Measurements from ENCODE around the gene CCDC70. TPM values are rescaled to one million over a fixed set of nuclear protein-coding genes. Genes with fewer than 3 reads are reported as not detected.

CCDC70 gene
- total and polyA plus RNA-seq, 7 experiments from 2014 or later, result not detected

- Mint-ChIP-seq H3K9me3 (no peaks in the 10 kb centered on the region), H3K27me3 (peaks cover 0 to 10% (median 0%) of the 10 kb centered on the region in 5 donors), H3K4me3 (peak overlapping the region; percentile 62 to 100 (median 97)), H3K36me3 (peaks cover 0 to 8% (median 6%) of the 10 kb centered on the region in 5 donors), H3K4me1 (peaks cover 57 to 80% (median 63%) of the 10 kb centered on the region in 7 donors), H3K27ac (peak overlapping the region; percentile 86 to 99 (median 95))
- POLR2A ChIA-PET, result interaction anchor here (0.7 to 12.1 kb wide), 14 partner anchors 11 to 1700 kb away, joined by 3 to 324 read pairs (median 4); partner anchors contain the start of gene INTS6
- H3K36me3 ChIP-seq (ENCODE audit: control insufficient read depth in 2 of 3, insufficient read depth in 3 of 3, low read length in 3 of 3), result no peaks in the 10 kb centered on the region
- peak overlapping the region; percentile 85 for H3K27ac ChIP-seq (ENCODE audit: low read depth, low read length)
- H3K4me1 ChIP-seq (ENCODE audit: control insufficient read depth in 2 of 2, insufficient read depth in 2 of 2, low read length in 2 of 2), result peaks cover 61 to 78% of the 10 kb centered on the region in 2 donors
- peak overlapping the region; percentile 75 for H3K4me3 ChIP-seq (ENCODE audit: low read length)
- ATAC-seq (peak; percentile 81), DNase-seq (peak in 7 of 9 donors; percentile 62 to 90 (median 84))
- CTCF ChIA-PET, result interaction anchor here (0.5 to 6.0 kb wide), 8 partner anchors 9 to 303 kb away, joined by 3 to 126 read pairs (median 4); no protein-coding TSS in a partner anchor
- intact Hi-C loops (cut with micrococcal nuclease), result loop anchor here (1.0 to 5.0 kb wide), 11 partner anchors 10 to 1828 kb away; partner anchors contain the start of genes ALG11 (in 1 of the 2), ATP7B (in 1 of the 2), CKAP2 (in 1 of the 2) and DHRS12 (in 1 of the 2)
- no peaks in the 10 kb centered on the region for H3K9me3 ChIP-seq (ENCODE audit: control insufficient read depth in 2 of 3, low read length in 3 of 3)
- no peaks in the 10 kb centered on the region for H3K27me3 ChIP-seq (ENCODE audit: control insufficient read depth in 2 of 2, insufficient read depth in 2 of 2, low read length in 2 of 2)
These were observed 36.6 kb upstream of the CCDC70 start for GRCh38 chr13:51825165-51825592.

- H3K27me3 Mint-ChIP-seq, result peaks cover 0 to 10% (median 0%) of the 10 kb centered on the region in 5 donors
- H3K36me3 ChIP-seq (ENCODE audit: control insufficient read depth in 2 of 3, insufficient read depth in 3 of 3, low read length in 3 of 3), result no peaks in the 10 kb centered on the region
- H3K9me3 Mint-ChIP-seq, result no peaks in the 10 kb centered on the region
- peaks cover 0 to 6% (median 5%) of the 10 kb centered on the region in 5 donors for H3K36me3 Mint-ChIP-seq
- H3K4me1 Mint-ChIP-seq, result peaks cover 56 to 78% (median 63%) of the 10 kb centered on the region in 7 donors
- no peak for ATAC-seq
- H3K4me1 ChIP-seq (ENCODE audit: control insufficient read depth in 2 of 2, insufficient read depth in 2 of 2, low read length in 2 of 2), result peaks cover 56 to 72% of the 10 kb centered on the region in 2 donors
- intact Hi-C loops (cut with micrococcal nuclease), result loop anchor here (1.0 to 5.0 kb wide), 12 partner anchors 10 to 1828 kb away; partner anchors contain the start of genes ALG11 (in 1 of the 2), ATP7B (in 1 of the 2), CKAP2 (in 1 of the 2) and DHRS12 (in 1 of the 2)
- peak overlapping the region; percentile 85 for H3K27ac ChIP-seq (ENCODE audit: low read depth, low read length)
- H3K4me3 Mint-ChIP-seq, result peak overlapping the region; percentile 62 to 100 (median 97)
- H3K4me3 ChIP-seq (ENCODE audit: low read length), result peak overlapping the region; percentile 75
- no peaks in the 10 kb centered on the region for H3K9me3 ChIP-seq (ENCODE audit: control insufficient read depth in 2 of 3, low read length in 3 of 3)
- peak in 1 of 9 donors; percentile 61 for DNase-seq
- H3K27me3 ChIP-seq (ENCODE audit: control insufficient read depth in 2 of 2, insufficient read depth in 2 of 2, low read length in 2 of 2), result no peaks in the 10 kb centered on the region
- ChIA-PET POLR2A (interaction anchor here (0.7 to 12.1 kb wide), 14 partner anchors 11 to 1701 kb away, joined by 3 to 324 read pairs (median 4); partner anchors contain the start of gene INTS6), CTCF (interaction anchor here (0.6 to 6.0 kb wide), 7 partner anchors 9 to 300 kb away, joined by 3 to 126 read pairs (median 3); no protein-coding TSS in a partner anchor)
- H3K27ac Mint-ChIP-seq, result peak overlapping the region; percentile 86 to 99 (median 95)
These were observed 36.0 kb upstream of the CCDC70 start for GRCh38 chr13:51825681-51826254.

DNA sequence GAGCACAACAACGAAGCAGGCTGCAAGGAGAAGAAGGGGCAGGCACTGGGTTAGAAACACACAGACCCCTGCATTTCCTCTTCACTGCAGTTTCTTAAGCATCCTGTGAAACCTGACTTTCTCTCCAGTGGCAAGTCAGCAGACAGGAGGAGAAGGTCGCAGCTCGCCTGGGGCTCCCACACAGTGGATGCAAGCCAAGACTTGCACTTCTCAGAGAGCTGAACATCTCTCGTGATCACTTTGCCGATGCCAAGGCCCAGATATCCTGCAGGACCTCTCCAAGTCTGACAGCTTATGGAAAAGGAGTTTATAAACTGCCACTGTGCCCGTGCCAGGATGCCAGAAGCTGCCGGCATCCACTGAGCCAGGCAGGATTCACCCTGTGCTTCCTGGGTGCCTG, 35.2 kb upstream of the CCDC70 start:
- no peaks in the 10 kb centered on the region for H3K36me3 ChIP-seq (ENCODE audit: control insufficient read depth in 2 of 3, insufficient read depth in 3 of 3, low read length in 3 of 3)
- Mint-ChIP-seq H3K4me3 (peak overlapping the region; percentile 33 to 100 (median 97)), H3K9me3 (no peaks in the 10 kb centered on the region), H3K27ac (peak overlapping the region in 8 of 9 donors; percentile 91 to 99 (median 95)), H3K4me1 (peaks cover 51 to 73% (median 64%) of the 10 kb centered on the region in 7 donors), H3K36me3 (peaks cover 0 to 6% (median 3%) of the 10 kb centered on the region in 5 donors), H3K27me3 (peaks cover 0 to 10% (median 0%) of the 10 kb centered on the region in 5 donors)
- POLR2A ChIA-PET, result interaction anchor here (0.6 to 12.1 kb wide), 9 partner anchors 8 to 628 kb away, joined by 3 to 324 read pairs (median 5); partner anchors contain the start of gene INTS6
- peaks cover 51 to 63% of the 10 kb centered on the region in 2 donors for H3K4me1 ChIP-seq (ENCODE audit: control insufficient read depth in 2 of 2, insufficient read depth in 2 of 2, low read length in 2 of 2)
- DNase-seq, result peak in 3 of 9 donors; percentile 24 to 34 (median 28)
- intact Hi-C loops (cut with micrococcal nuclease), result loop anchor here in 1 of 2 donors (2.0 to 5.0 kb wide), 3 partner anchors 18 to 1829 kb away; partner anchors contain the start of genes ALG11, ATP7B, TMEM272 and TRIM13
- H3K27ac ChIP-seq (ENCODE audit: low read depth, low read length), result peak overlapping the region; percentile 85
- ATAC-seq, result no peak
- CTCF ChIA-PET, result interaction anchor here (1.8 to 6.0 kb wide), 2 partner anchors 8 to 12 kb away, joined by 6 to 126 read pairs; no protein-coding TSS in a partner anchor
- no peaks in the 10 kb centered on the region for H3K9me3 ChIP-seq (ENCODE audit: control insufficient read depth in 2 of 3, low read length in 3 of 3)
- peak overlapping the region; percentile 75 for H3K4me3 ChIP-seq (ENCODE audit: low read length)
- H3K27me3 ChIP-seq (ENCODE audit: control insufficient read depth in 2 of 2, insufficient read depth in 2 of 2, low read length in 2 of 2), result no peaks in the 10 kb centered on the region

- H3K27me3 Mint-ChIP-seq, result peaks cover 0 to 11% (median 0%) of the 10 kb centered on the region in 5 donors
- ChIA-PET CTCF (interaction anchor here (3.2 to 6.0 kb wide), 2 partner anchors 13 to 29 kb away, joined by 14 to 126 read pairs; no protein-coding TSS in a partner anchor), POLR2A (interaction anchor here (0.6 to 12.1 kb wide), 8 partner anchors 8 to 627 kb away, joined by 3 to 324 read pairs (median 22); partner anchors contain the start of gene INTS6)
- Histone ChIP-seq H3K4me3 (ENCODE audit: low read length) (peak overlapping the region; percentile 75), H3K36me3 (ENCODE audit: control insufficient read depth in 2 of 3, insufficient read depth in 3 of 3, low read length in 3 of 3) (no peaks in the 10 kb centered on the region), H3K4me1 (ENCODE audit: control insufficient read depth in 2 of 2, insufficient read depth in 2 of 2, low read length in 2 of 2) (peaks cover 55 to 57% of the 10 kb centered on the region in 2 donors), H3K27me3 (ENCODE audit: control insufficient read depth in 2 of 2, insufficient read depth in 2 of 2, low read length in 2 of 2) (no peaks in the 10 kb centered on the region), H3K27ac (ENCODE audit: low read depth, low read length) (peak overlapping the region; percentile 85), H3K9me3 (ENCODE audit: control insufficient read depth in 2 of 3, low read length in 3 of 3) (no peaks in the 10 kb centered on the region)
- peaks cover 0 to 6% (median 3%) of the 10 kb centered on the region in 5 donors for H3K36me3 Mint-ChIP-seq
- peak overlapping the region; percentile 27 to 100 (median 97) for H3K4me3 Mint-ChIP-seq
- intact Hi-C loops (cut with micrococcal nuclease), result loop anchor here in 1 of 2 donors (2.0 to 5.0 kb wide), 3 partner anchors 18 to 1830 kb away; partner anchors contain the start of genes ALG11, ATP7B, TMEM272 and TRIM13
- no peaks in the 10 kb centered on the region for H3K9me3 Mint-ChIP-seq
- DNase-seq (no peak), ATAC-seq (peak; percentile 4)
- H3K4me1 Mint-ChIP-seq, result peaks cover 51 to 75% (median 65%) of the 10 kb centered on the region in 7 donors
- H3K27ac Mint-ChIP-seq, result peak overlapping the region; percentile 2 to 99 (median 95)
These were observed 34.5 kb upstream of the CCDC70 start for GRCh38 chr13:51827254-51827653.

DNA sequence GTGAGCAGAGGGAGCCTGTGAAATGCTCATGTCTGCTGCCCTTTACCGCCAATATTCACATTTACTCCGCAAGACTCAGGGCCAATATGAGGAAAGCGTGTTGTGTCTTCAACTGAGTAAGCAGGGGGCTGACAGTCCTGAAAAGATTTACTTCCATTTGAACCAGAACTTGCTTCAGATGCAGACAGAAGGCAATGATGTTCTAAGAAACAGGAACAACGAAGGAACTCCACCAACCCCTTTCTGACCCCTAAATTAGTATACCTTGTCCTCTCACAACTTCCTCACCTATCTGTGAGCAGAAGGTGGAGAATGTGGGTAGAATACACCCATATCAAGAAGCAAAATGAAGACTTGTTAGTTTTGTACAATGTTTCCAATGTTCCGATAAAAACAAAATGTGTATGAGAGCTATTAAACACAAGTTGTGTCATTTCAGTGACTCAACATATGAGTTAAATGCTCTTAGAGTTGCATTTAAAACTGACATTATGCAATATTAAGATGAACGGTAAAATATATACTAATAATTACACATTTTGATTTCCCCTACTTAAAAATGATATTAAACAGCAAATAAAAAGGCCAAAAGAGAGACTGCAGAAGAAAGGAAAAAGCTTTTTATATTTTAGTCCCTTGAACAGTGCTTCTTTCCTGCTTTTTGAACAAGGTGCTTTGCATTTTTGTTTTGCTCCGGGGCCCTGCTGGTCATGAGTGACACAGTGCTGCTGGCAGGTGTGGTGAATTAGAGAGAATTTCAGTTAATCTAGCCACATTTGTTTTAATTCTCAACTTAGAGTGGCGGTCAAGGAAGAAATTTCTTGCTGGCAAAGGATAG, 32.8 kb upstream of the CCDC70 start:
- ChIA-PET CTCF (interaction anchor here (0.8 to 6.0 kb wide), 9 partner anchors 9 to 396 kb away, joined by 3 to 126 read pairs (median 4); no protein-coding TSS in a partner anchor), POLR2A (interaction anchor here (0.7 to 12.1 kb wide), 11 partner anchors 8 to 395 kb away, joined by 3 to 324 read pairs (median 8); partner anchors contain the start of gene INTS6)
- Mint-ChIP-seq H3K27me3 (peaks cover 0 to 12% (median 0%) of the 10 kb centered on the region in 5 donors), H3K36me3 (peaks cover 0 to 5% (median 3%) of the 10 kb centered on the region in 5 donors), H3K9me3 (no peaks in the 10 kb centered on the region), H3K4me3 (peak overlapping the region in 8 of 10 donors; percentile 43 to 100 (median 74)), H3K4me1 (peaks cover 49 to 77% (median 73%) of the 10 kb centered on the region in 7 donors), H3K27ac (peak overlapping the region; percentile 34 to 99 (median 95))
- H3K9me3 ChIP-seq (ENCODE audit: control insufficient read depth in 2 of 3, low read length in 3 of 3), result no peaks in the 10 kb centered on the region
- peaks cover 40 to 57% of the 10 kb centered on the region in 2 donors for H3K4me1 ChIP-seq (ENCODE audit: control insufficient read depth in 2 of 2, insufficient read depth in 2 of 2, low read length in 2 of 2)
- H3K27me3 ChIP-seq (ENCODE audit: control insufficient read depth in 2 of 2, insufficient read depth in 2 of 2, low read length in 2 of 2), result no peaks in the 10 kb centered on the region
- no peak for DNase-seq
- ATAC-seq, result no peak
- intact Hi-C loops (cut with micrococcal nuclease), result loop anchor here in 1 of 2 donors (5.0 kb wide), 2 partner anchors 183 to 1832 kb away; partner anchors contain the start of genes ALG11, ATP7B and TRIM13
- H3K27ac ChIP-seq (ENCODE audit: low read depth, low read length), result peak overlapping the region; percentile 26
- H3K4me3 ChIP-seq (ENCODE audit: low read length), result no peak overlapping the region
- H3K36me3 ChIP-seq (ENCODE audit: control insufficient read depth in 2 of 3, insufficient read depth in 3 of 3, low read length in 3 of 3), result no peaks in the 10 kb centered on the region
